Transverse colon (tissue), 4 donors: Measurements from ENCODE around the gene B3GALNT2.

Experiments used
- CTCF ChIP-seq, 5 experiments: fragments of 200-600 bp in 3 of 5; fragments of 450-650 bp in 2 of 5; sonication (generic) in 3 of 5; IDR thresholded peaks; 1 replicate in 2 of 5; 2 replicates in 3 of 5; pipeline ENCODE4 v1.5.1; 2016 to 2017; ENCODE audit warnings: antibody characterized with exemption in 5 of 5, inconsistent platforms in 3 of 5, mild to moderate bottlenecking in 2 of 5, moderate library complexity in 1 of 5
- EP300 ChIP-seq: sonication (generic); formaldehyde crosslinking; IDR thresholded peaks from one replicate; pipeline ENCODE4 v1.6.1; 2017; ENCODE audit warnings: antibody characterized with exemption, low read depth
- POLR2A ChIP-seq: fragments of 450-650 bp; IDR thresholded peaks from one replicate; pipeline ENCODE4 v1.6.1; 2016; ENCODE audit warnings: antibody characterized with exemption, mild to moderate bottlenecking, moderate library complexity
- POLR2AphosphoS5 ChIP-seq, 3 donors: sonication (generic); formaldehyde crosslinking; IDR thresholded peaks; one replicate each; pipeline ENCODE4 v1.6.1; 2016; ENCODE audit warnings: antibody characterized with exemption in 3 of 3

GRCh38 chr1:235553112-235553551, 48.9 kb upstream of the B3GALNT2 start:
- no peak for TF ChIP-seq CTCF (IDR thresholded peaks at IDR 0.05)
- TF ChIP-seq POLR2AphosphoS5 (IDR thresholded peaks at IDR 0.05), result no peak
- no peak for TF ChIP-seq POLR2A
- TF ChIP-seq EP300, result no peak
